Astrocyte (in vitro differentiated cells and primary cell): ENCODE data around the gene FAM227B. TPM values are rescaled to one million over a fixed set of nuclear protein-coding genes. Genes with fewer than 3 reads are reported as not detected.

Experiments used
- DNase-seq: peaks from one replicate; pipeline ENCODE4 v3.0.0-alpha.2; 2010; ENCODE audit warnings: low read depth
- FAIRE-seq: peaks from 2 replicates; lab custom pipeline; 2011; peaks lifted over from hg19 to GRCh38; lab: Jason Lieb, UNC
- H2AFZ ChIP-seq: 2 replicates; pipeline ENCODE4 v1.6.0; 2012; ENCODE audit warnings: low read depth, low read length, inconsistent platforms
- H3K27ac ChIP-seq: 2 replicates; pipeline ENCODE4 v1.5.1; 2011; ENCODE audit warnings: low read depth, low read length, inconsistent platforms
- H3K27me3 ChIP-seq: 2 replicates; pipeline ENCODE4 v1.6.0; 2011; ENCODE audit warnings: low read length, inconsistent platforms; ENCODE audit not compliant: insufficient read depth
- H3K36me3 ChIP-seq: 2 replicates; pipeline ENCODE4 v1.5.1; 2011; ENCODE audit warnings: low read length, inconsistent platforms; ENCODE audit not compliant: insufficient read depth
- H3K4me1 ChIP-seq: 2 replicates; pipeline ENCODE4 v1.5.1; 2011; ENCODE audit warnings: low read length, inconsistent platforms; ENCODE audit not compliant: insufficient read depth
- H3K4me2 ChIP-seq: 2 replicates; pipeline ENCODE4 v1.6.0; 2012; ENCODE audit warnings: low read length, inconsistent platforms
- H3K4me3 ChIP-seq: 2 replicates; pipeline ENCODE4 v1.5.1; 2011; ENCODE audit warnings: low read depth, mild to moderate bottlenecking, low read length, inconsistent platforms; ENCODE audit not compliant: insufficient read depth
- H3K79me2 ChIP-seq: 2 replicates; pipeline ENCODE4 v1.6.0; 2012; ENCODE audit warnings: mild to moderate bottlenecking, low read length, inconsistent platforms; ENCODE audit not compliant: insufficient read depth
- H3K9ac ChIP-seq: 2 replicates; pipeline ENCODE4 v1.6.0; 2012; ENCODE audit warnings: mild to moderate bottlenecking, low read length, inconsistent platforms
- H3K9me3 ChIP-seq: 2 replicates; pipeline ENCODE4 v1.5.1; 2012; ENCODE audit warnings: low read depth, mild to moderate bottlenecking, low read length, inconsistent platforms; ENCODE audit not compliant: insufficient read depth
- H4K20me1 ChIP-seq: 2 replicates; pipeline ENCODE4 v1.6.0; 2012; ENCODE audit warnings: low read length, inconsistent platforms; ENCODE audit not compliant: insufficient read depth
- H3K27ac Mint-ChIP-seq: one replicate; pipeline ENCODE4 v1.8.0; 2021; ENCODE audit warnings: mild to moderate bottlenecking, mixed read lengths; ENCODE audit not compliant: unreplicated experiment
- H3K27me3 Mint-ChIP-seq: one replicate; pipeline ENCODE4 v1.8.0; 2021; ENCODE audit warnings: low read depth, mixed read lengths; ENCODE audit not compliant: unreplicated experiment
- H3K36me3 Mint-ChIP-seq: one replicate; pipeline ENCODE4 v1.8.0; 2021; ENCODE audit warnings: low read depth, mixed read lengths; ENCODE audit not compliant: unreplicated experiment
- H3K4me1 Mint-ChIP-seq: one replicate; pipeline ENCODE4 v1.8.0; 2021; ENCODE audit warnings: low read depth, mixed read lengths; ENCODE audit not compliant: unreplicated experiment
- H3K4me3 Mint-ChIP-seq: one replicate; pipeline ENCODE4 v1.8.0; 2021; ENCODE audit warnings: mild to moderate bottlenecking, moderate library complexity, mixed read lengths; ENCODE audit not compliant: unreplicated experiment
- H3K9me3 Mint-ChIP-seq: one replicate; pipeline ENCODE4 v1.8.0; 2021; ENCODE audit warnings: mild to moderate bottlenecking, mixed read lengths; ENCODE audit not compliant: unreplicated experiment
- EZH2 ChIP-seq: IDR thresholded peaks from 2 replicates; pipeline ENCODE4 v1.6.1; 2012; ENCODE audit warnings: mild to moderate bottlenecking, low read length, inconsistent platforms; ENCODE audit not compliant: insufficient read depth
- total RNA-seq: library from RNA; stranded (reverse); gene quantifications from 2 replicates; pipeline ENCODE4 v1.2.1, GENCODE V29; 2021
- TF ChIP-seq, protein P1 (sequence below): IDR thresholded peaks from 2 replicates; pipeline ENCODE4 v1.5.1; 2011; ENCODE audit warnings: low read depth, mild to moderate bottlenecking, inconsistent platforms, low read length, moderate library complexity; ENCODE audit not compliant: insufficient read depth

Gene FAM227B
- total RNA-seq, 1 donor from 2014 or later: 5.7 TPM

GRCh38 chr15:49343546-49343945, 277.1 kb downstream of the FAM227B start:
- Histone ChIP-seq H4K20me1 (no peaks in the 10 kb centered on the region), H3K4me1 (no peaks in the 10 kb centered on the region), H3K79me2 (no peaks in the 10 kb centered on the region), H3K27me3 (no peaks in the 10 kb centered on the region), H3K27ac (no peak overlapping the region), H3K4me2 (no peak overlapping the region), H3K4me3 (no peak overlapping the region), H2AFZ (no peak overlapping the region), H3K9ac (no peak overlapping the region), H3K9me3 (no peaks in the 10 kb centered on the region), H3K36me3 (no peaks in the 10 kb centered on the region)
- no peak overlapping the region for H3K27ac Mint-ChIP-seq
- H3K4me1 Mint-ChIP-seq: no peaks in the 10 kb centered on the region
- DNase-seq (no peak), FAIRE-seq (no peak)
- peaks cover 10% of the 10 kb centered on the region for H3K36me3 Mint-ChIP-seq
- H3K9me3 Mint-ChIP-seq: peaks cover 3% of the 10 kb centered on the region
- TF ChIP-seq, protein P1, sequence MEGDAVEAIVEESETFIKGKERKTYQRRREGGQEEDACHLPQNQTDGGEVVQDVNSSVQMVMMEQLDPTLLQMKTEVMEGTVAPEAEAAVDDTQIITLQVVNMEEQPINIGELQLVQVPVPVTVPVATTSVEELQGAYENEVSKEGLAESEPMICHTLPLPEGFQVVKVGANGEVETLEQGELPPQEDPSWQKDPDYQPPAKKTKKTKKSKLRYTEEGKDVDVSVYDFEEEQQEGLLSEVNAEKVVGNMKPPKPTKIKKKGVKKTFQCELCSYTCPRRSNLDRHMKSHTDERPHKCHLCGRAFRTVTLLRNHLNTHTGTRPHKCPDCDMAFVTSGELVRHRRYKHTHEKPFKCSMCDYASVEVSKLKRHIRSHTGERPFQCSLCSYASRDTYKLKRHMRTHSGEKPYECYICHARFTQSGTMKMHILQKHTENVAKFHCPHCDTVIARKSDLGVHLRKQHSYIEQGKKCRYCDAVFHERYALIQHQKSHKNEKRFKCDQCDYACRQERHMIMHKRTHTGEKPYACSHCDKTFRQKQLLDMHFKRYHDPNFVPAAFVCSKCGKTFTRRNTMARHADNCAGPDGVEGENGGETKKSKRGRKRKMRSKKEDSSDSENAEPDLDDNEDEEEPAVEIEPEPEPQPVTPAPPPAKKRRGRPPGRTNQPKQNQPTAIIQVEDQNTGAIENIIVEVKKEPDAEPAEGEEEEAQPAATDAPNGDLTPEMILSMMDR: no peak
- no peak for TF ChIP-seq EZH2
- H3K27me3 Mint-ChIP-seq: no peaks in the 10 kb centered on the region
- H3K4me3 Mint-ChIP-seq: no peak overlapping the region

DNA sequence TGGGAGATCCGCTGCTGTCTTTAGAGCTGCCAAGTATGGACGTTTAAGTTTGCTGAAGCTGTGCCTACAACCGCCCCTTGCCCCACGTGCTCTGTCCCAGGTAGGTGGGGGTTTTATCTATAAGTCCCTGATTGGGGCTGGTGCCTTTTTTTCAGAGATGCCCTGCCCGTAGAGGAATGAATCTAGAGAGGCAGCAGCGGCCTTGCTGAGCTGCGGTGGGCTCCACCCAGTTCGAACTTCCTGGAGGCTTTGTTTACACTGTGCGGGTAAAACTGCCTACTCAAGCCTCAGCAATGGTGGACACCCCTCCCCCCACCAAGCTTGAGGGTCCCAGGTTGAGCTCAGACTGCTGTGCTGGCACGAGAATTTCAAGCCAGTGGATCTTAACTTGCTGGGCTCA, 281.0 kb downstream of the FAM227B start:
- no peaks in the 10 kb centered on the region for H3K4me1 Mint-ChIP-seq
- peaks cover 12% of the 10 kb centered on the region for H3K36me3 Mint-ChIP-seq
- Histone ChIP-seq H2AFZ (no peak overlapping the region), H3K4me2 (no peak overlapping the region), H3K4me1 (no peaks in the 10 kb centered on the region), H3K9ac (no peak overlapping the region), H3K79me2 (no peaks in the 10 kb centered on the region), H3K27me3 (no peaks in the 10 kb centered on the region), H3K27ac (no peak overlapping the region), H3K4me3 (no peak overlapping the region), H3K9me3 (no peaks in the 10 kb centered on the region), H3K36me3 (no peaks in the 10 kb centered on the region), H4K20me1 (no peaks in the 10 kb centered on the region)
- no peak overlapping the region for H3K4me3 Mint-ChIP-seq
- no peak for DNase-seq
- TF ChIP-seq, protein P1: no peak
- TF ChIP-seq EZH2: no peak
- FAIRE-seq: no peak
- H3K27ac Mint-ChIP-seq: no peak overlapping the region
- H3K27me3 Mint-ChIP-seq: no peaks in the 10 kb centered on the region
- peaks cover 3% of the 10 kb centered on the region for H3K9me3 Mint-ChIP-seq

- H3K9me3 ChIP-seq: no peaks in the 10 kb centered on the region
- no peak overlapping the region for H3K4me2 ChIP-seq
- DNase-seq: peak; percentile 16
Observed at GRCh38 chr15:49331951-49332350, 288.7 kb downstream of the FAM227B start.

More at GRCh38 chr15:49331951-49332350, 288.7 kb downstream of the FAM227B start:
- no peak for FAIRE-seq
- no peak overlapping the region for H3K9ac ChIP-seq
- Mint-ChIP-seq H3K27ac (no peak overlapping the region), H3K27me3 (no peaks in the 10 kb centered on the region), H3K9me3 (no peaks in the 10 kb centered on the region), H3K4me1 (peaks cover 5% of the 10 kb centered on the region), H3K36me3 (peaks cover 2% of the 10 kb centered on the region), H3K4me3 (no peak overlapping the region)
- H3K27ac ChIP-seq: no peak overlapping the region
- no peaks in the 10 kb centered on the region for H3K4me1 ChIP-seq
- no peak overlapping the region for H3K4me3 ChIP-seq
- H2AFZ ChIP-seq: no peak overlapping the region
- H3K79me2 ChIP-seq: no peaks in the 10 kb centered on the region
- peaks cover 3% of the 10 kb centered on the region for H3K36me3 ChIP-seq
- no peak for TF ChIP-seq EZH2
- H3K27me3 ChIP-seq: no peaks in the 10 kb centered on the region
- H4K20me1 ChIP-seq: no peaks in the 10 kb centered on the region
